HCT116 (cell line): ENCODE results near the gene ANKRD44. TPM values are rescaled to one million over a fixed set of nuclear protein-coding genes. Genes with fewer than 3 reads are reported as not detected.

ENCODE experiments used
- ATAC-seq: fragments of 200-7000 bp; cut with Tn5 transposase; 2 replicates; pipeline ENCODE4 v1.9.1; 2020; ENCODE audit warnings: mild to moderate bottlenecking, moderate library complexity
- BruUV-seq: library from RNA; stranded (reverse); fragments of 400-500 nt; replicated peaks from 2 replicates; lab custom pipeline; 2021; lab: Mats Ljungman, UMichigan
- CTCF ChIA-PET: fragments of 300-600 bp; sonication (Branson Sonifier 250); formaldehyde crosslinking; loops from one replicate; lab custom pipeline; 2021; ENCODE audit warnings: antibody characterized with exemption; lab: Charles Lee
- POLR2A ChIA-PET: fragments of 300-600, 350-600 bp; sonication (Branson Sonifier 250); formaldehyde crosslinking; loops from one replicate; lab custom pipeline; 2021; ENCODE audit warnings: antibody characterized with exemption; lab: Charles Lee
- RAD21 ChIA-PET, 2 experiments: fragments of 300-600 bp; sonication (Branson Sonifier 250); formaldehyde crosslinking; loops; one replicate each; lab custom pipeline; 2023; ENCODE audit warnings: low total read pairs in 2 of 2; ENCODE audit not compliant: uncharacterized antibody in 2 of 2, unreplicated experiment in 2 of 2, low non-redundant PET in 1 of 2; lab: Charles Lee
- DNase-seq: peaks from one replicate; pipeline ENCODE4 v3.0.0-alpha.2; 2010; ENCODE audit warnings: low read depth, low spot score
- H2AFZ ChIP-seq: fragments of 200-600 bp; shearing (Covaris generic), sonication (generic); 2 replicates; pipeline ENCODE4 v1.6.1; 2017; ENCODE audit warnings: low read depth, mixed run types, mixed read lengths, antibody characterized with exemption, low read length; ENCODE audit not compliant: poor library complexity, severe bottlenecking
- H3K27ac ChIP-seq: 2 replicates; pipeline ENCODE4 v1.5.1; 2012; ENCODE audit warnings: low read depth, low read length
- H3K27me3 ChIP-seq: fragments of 200-600 bp; sonication (generic); 2 replicates; pipeline ENCODE4 v1.6.1; 2016; ENCODE audit warnings: mixed run types, low read length, mixed read lengths; ENCODE audit not compliant: insufficient read depth
- H3K36me3 ChIP-seq, 2 experiments: fragments of 200-500 bp in 1 of 2; fragments of 200-600 bp in 1 of 2; sonication (Bioruptor generic) in 1 of 2; sonication (generic) in 1 of 2; 2 replicates each; pipeline versions ENCODE4 v1.5.1 to v1.6.1; 2014 to 2016; ENCODE audit warnings: low read length in 2 of 2, inconsistent platforms in 1 of 2, mixed read lengths in 1 of 2, mixed run types in 1 of 2; ENCODE audit not compliant: insufficient read depth in 2 of 2, control insufficient read depth in 1 of 2
- H3K4me1 ChIP-seq, 2 experiments: fragments of 200-600 bp in 1 of 2; sonication (generic) in 1 of 2; 2 replicates each; pipeline versions ENCODE4 v1.5.1 to v1.6.1; 2012 to 2017; ENCODE audit warnings: low read length in 2 of 2, inconsistent platforms in 1 of 2, mild to moderate bottlenecking in 1 of 2, mixed read lengths in 1 of 2, mixed run types in 1 of 2, moderate library complexity in 1 of 2; ENCODE audit not compliant: insufficient read depth in 2 of 2, control insufficient read depth in 1 of 2
- H3K4me2 ChIP-seq: fragments of 200-600 bp; sonication (generic); 2 replicates; pipeline ENCODE4 v1.6.1; 2017; ENCODE audit warnings: mixed run types, low read length, mixed read lengths
- H3K4me3 ChIP-seq, 2 experiments: fragments of 200-600 bp in 1 of 2; sonication (generic) in 1 of 2; replicated peaks in 1 of 2; 2 replicates each; pipeline ENCODE4 v1.5.1; 2011 to 2016; ENCODE audit warnings: low read length in 2 of 2, control low read depth in 1 of 2, low read depth in 1 of 2, mild to moderate bottlenecking in 1 of 2, mixed read lengths in 1 of 2, mixed run types in 1 of 2
- H3K79me2 ChIP-seq: fragments of 200-600 bp; sonication (generic); 2 replicates; pipeline ENCODE4 v1.6.1; 2017; ENCODE audit warnings: mild to moderate bottlenecking, mixed run types, low read length, moderate library complexity, mixed read lengths; ENCODE audit not compliant: insufficient read depth
- H3K9ac ChIP-seq: fragments of 200-600 bp; sonication (generic); 2 replicates; pipeline ENCODE4 v1.6.1; 2016; ENCODE audit warnings: low read length, mixed read lengths
- H3K9me2 ChIP-seq: fragments of 200-600 bp; sonication (generic), shearing (Covaris generic); 2 replicates; pipeline ENCODE4 v1.6.1; 2017; ENCODE audit warnings: mixed run types, mild to moderate bottlenecking, moderate library complexity; ENCODE audit not compliant: insufficient read depth
- H3K9me3 ChIP-seq, 2 experiments: fragments of 200-500 bp in 1 of 2; fragments of 200-600 bp in 1 of 2; sonication (Bioruptor generic) in 1 of 2; sonication (generic) in 1 of 2; 2 replicates each; pipeline ENCODE4 v1.6.1; 2014 to 2017; ENCODE audit warnings: low read length in 2 of 2, mixed read lengths in 2 of 2, inconsistent platforms in 1 of 2, low read depth in 1 of 2, mild to moderate bottlenecking in 1 of 2, mixed run types in 1 of 2, moderate library complexity in 1 of 2; ENCODE audit not compliant: control insufficient read depth in 1 of 2, insufficient read depth in 1 of 2
- H4K20me1 ChIP-seq: fragments of 200-600 bp; sonication (generic), shearing (Covaris generic); 2 replicates; pipeline ENCODE4 v1.6.1; 2017; ENCODE audit warnings: mixed run types, mild to moderate bottlenecking, moderate library complexity; ENCODE audit not compliant: insufficient read depth
- JUND ChIP-seq: IDR thresholded peaks from 2 replicates; pipeline ENCODE4 v1.6.1; 2012
- POLR2AphosphoS5 ChIP-seq: IDR thresholded peaks from 2 replicates; pipeline ENCODE4 v1.6.1; 2011; ENCODE audit warnings: mild to moderate bottlenecking, low read depth, low read length, moderate library complexity
- SIN3A ChIP-seq: IDR thresholded peaks from 2 replicates; pipeline ENCODE4 v1.6.1; 2012; ENCODE audit warnings: low read depth
- SP1 ChIP-seq: IDR thresholded peaks from 2 replicates; pipeline ENCODE4 v1.6.1; 2012; ENCODE audit warnings: low read depth
- SRF ChIP-seq: IDR thresholded peaks from 2 replicates; pipeline ENCODE4 v1.6.1; 2012; ENCODE audit warnings: low read depth
- TCF7L2 ChIP-seq: IDR thresholded peaks from 2 replicates; pipeline ENCODE4 v1.7.0; 2011; ENCODE audit warnings: borderline replicate concordance, inconsistent platforms; ENCODE audit not compliant: insufficient read depth, insufficient read length; ENCODE audit errors: extremely low read depth
- intact Hi-C: fragments of 100-400 bp; cut with micrococcal nuclease; formaldehyde crosslinking; loops from 2 replicates; pipeline ENCODE4 v1.10.0; 2022
- total RNA-seq: library from RNA; stranded (reverse); gene quantifications from one replicate; pipeline ENCODE4 v1.2.1, GENCODE V29; 2021; ENCODE audit not compliant: unreplicated experiment
- TF ChIP-seq, protein P1 (sequence below): IDR thresholded peaks from 2 replicates; pipeline ENCODE4 v1.6.1; 2012
- TF ChIP-seq, protein P2 (sequence below), 3 experiments: fragments of 200-600 bp in 1 of 3; sonication (generic) in 1 of 3; IDR thresholded peaks in 2 of 3; conservative IDR thresholded peaks in 1 of 3; 2 replicates each; pipeline ENCODE4 v1.5.1; 2012 to 2017; ENCODE audit warnings: low read depth in 2 of 3, low read length in 2 of 3, antibody characterized with exemption in 1 of 3, borderline replicate concordance in 1 of 3, control low read depth in 1 of 3, mild to moderate bottlenecking in 1 of 3, mixed read lengths in 1 of 3, mixed run types in 1 of 3, moderate library complexity in 1 of 3; ENCODE audit not compliant: insufficient read depth in 1 of 3
- TF ChIP-seq, protein P3 (sequence below): IDR thresholded peaks from 2 replicates; pipeline ENCODE4 v1.6.1; 2012; ENCODE audit warnings: low read depth

ANKRD44 gene
- total RNA-seq, 1 experiment from 2014 or later: 2.7 TPM

DNA sequence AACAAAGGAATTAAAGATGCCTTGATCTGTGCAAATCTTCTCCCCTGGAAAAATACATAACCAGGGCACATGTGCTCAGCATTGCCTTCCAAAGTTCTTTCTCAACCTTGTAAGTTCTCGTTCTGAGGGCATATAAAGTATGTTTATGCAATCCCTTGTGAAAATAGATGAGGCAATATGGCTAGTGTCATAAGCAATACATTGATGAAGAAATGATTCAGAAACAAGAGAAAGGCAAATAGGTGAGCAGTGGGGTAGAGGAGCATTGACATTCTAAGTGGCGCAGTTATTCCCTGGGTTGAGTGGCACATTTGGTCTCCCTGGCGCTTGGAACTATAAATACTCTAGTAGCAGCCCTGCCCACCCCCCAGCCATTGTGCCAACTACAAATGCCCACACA is 326.6 kb downstream of the ANKRD44 start:
- intact Hi-C loops: no loop called here
- Histone ChIP-seq H3K79me2 (no peaks in the 10 kb centered on the region), H2AFZ (no peak overlapping the region), H3K9me2 (no peaks in the 10 kb centered on the region), H3K4me2 (no peak overlapping the region), H4K20me1 (no peaks in the 10 kb centered on the region), H3K36me3 (no peaks in the 10 kb centered on the region), H3K9me3 (no peaks in the 10 kb centered on the region), H3K9ac (no peak overlapping the region), H3K27ac (no peak overlapping the region), H3K4me1 (peaks cover 13 to 22% of the 10 kb centered on the region in 2 experiments; a peak in 3 of 4 replicates), H3K4me3 (no peak overlapping the region), H3K27me3 (no peaks in the 10 kb centered on the region)
- RAD21 ChIA-PET: no interaction called here
- DNase-seq (no peak), ATAC-seq (no peak)
- POLR2A ChIA-PET: no interaction called here
- CTCF ChIA-PET: no interaction called here
- no peak for TF ChIP-seq SIN3A
- TF ChIP-seq SP1: no peak
- TF ChIP-seq, protein P1, sequence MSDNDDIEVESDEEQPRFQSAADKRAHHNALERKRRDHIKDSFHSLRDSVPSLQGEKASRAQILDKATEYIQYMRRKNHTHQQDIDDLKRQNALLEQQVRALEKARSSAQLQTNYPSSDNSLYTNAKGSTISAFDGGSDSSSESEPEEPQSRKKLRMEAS: no peak
- TF ChIP-seq, protein P2, sequence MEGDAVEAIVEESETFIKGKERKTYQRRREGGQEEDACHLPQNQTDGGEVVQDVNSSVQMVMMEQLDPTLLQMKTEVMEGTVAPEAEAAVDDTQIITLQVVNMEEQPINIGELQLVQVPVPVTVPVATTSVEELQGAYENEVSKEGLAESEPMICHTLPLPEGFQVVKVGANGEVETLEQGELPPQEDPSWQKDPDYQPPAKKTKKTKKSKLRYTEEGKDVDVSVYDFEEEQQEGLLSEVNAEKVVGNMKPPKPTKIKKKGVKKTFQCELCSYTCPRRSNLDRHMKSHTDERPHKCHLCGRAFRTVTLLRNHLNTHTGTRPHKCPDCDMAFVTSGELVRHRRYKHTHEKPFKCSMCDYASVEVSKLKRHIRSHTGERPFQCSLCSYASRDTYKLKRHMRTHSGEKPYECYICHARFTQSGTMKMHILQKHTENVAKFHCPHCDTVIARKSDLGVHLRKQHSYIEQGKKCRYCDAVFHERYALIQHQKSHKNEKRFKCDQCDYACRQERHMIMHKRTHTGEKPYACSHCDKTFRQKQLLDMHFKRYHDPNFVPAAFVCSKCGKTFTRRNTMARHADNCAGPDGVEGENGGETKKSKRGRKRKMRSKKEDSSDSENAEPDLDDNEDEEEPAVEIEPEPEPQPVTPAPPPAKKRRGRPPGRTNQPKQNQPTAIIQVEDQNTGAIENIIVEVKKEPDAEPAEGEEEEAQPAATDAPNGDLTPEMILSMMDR (IDR thresholded peaks at IDR 0.05 in 2 of 3, conservative IDR thresholded peaks at IDR 0.05 in 1 of 3; ENCODE audit: borderline replicate concordance in 1 of 3, insufficient read depth in 1 of 3, low read depth in 2 of 3, low read length in 2 of 3): no peak
- TF ChIP-seq POLR2AphosphoS5: no peak
- no peak for TF ChIP-seq JUND
- no peak for TF ChIP-seq SRF
- TF ChIP-seq TCF7L2: no peak
- BruUV-seq: no TSS peak

DNA sequence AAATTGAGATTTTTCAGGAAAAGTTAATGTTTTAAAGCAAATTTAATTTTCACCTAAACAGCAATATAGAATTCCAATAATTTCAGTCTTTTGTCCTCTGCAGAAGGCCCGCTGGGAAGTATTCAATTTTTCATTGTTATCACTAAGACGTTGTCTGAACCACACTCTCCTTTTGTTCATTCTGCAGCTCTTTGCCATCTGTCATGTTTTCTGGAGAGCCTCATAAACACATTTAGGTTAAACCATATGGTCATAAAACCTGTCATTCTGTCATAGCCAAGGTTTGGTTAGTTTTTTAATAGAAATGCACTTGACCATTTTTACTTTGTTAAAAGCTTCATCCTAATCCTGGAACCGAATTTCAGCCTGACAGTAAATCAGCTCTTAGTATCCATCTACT is 330.1 kb downstream of the ANKRD44 start:
- Histone ChIP-seq H3K4me3 (no peak overlapping the region), H3K4me2 (no peak overlapping the region), H3K4me1 (no peaks in the 10 kb centered on the region), H3K79me2 (no peaks in the 10 kb centered on the region), H3K36me3 (no peaks in the 10 kb centered on the region), H3K9me2 (no peaks in the 10 kb centered on the region), H3K9ac (no peak overlapping the region), H3K9me3 (no peaks in the 10 kb centered on the region), H3K27me3 (no peaks in the 10 kb centered on the region), H4K20me1 (no peaks in the 10 kb centered on the region), H3K27ac (no peak overlapping the region), H2AFZ (no peak overlapping the region)
- CTCF ChIA-PET: no interaction called here
- no peak for ATAC-seq
- POLR2A ChIA-PET: no interaction called here
- TF ChIP-seq, protein P3, sequence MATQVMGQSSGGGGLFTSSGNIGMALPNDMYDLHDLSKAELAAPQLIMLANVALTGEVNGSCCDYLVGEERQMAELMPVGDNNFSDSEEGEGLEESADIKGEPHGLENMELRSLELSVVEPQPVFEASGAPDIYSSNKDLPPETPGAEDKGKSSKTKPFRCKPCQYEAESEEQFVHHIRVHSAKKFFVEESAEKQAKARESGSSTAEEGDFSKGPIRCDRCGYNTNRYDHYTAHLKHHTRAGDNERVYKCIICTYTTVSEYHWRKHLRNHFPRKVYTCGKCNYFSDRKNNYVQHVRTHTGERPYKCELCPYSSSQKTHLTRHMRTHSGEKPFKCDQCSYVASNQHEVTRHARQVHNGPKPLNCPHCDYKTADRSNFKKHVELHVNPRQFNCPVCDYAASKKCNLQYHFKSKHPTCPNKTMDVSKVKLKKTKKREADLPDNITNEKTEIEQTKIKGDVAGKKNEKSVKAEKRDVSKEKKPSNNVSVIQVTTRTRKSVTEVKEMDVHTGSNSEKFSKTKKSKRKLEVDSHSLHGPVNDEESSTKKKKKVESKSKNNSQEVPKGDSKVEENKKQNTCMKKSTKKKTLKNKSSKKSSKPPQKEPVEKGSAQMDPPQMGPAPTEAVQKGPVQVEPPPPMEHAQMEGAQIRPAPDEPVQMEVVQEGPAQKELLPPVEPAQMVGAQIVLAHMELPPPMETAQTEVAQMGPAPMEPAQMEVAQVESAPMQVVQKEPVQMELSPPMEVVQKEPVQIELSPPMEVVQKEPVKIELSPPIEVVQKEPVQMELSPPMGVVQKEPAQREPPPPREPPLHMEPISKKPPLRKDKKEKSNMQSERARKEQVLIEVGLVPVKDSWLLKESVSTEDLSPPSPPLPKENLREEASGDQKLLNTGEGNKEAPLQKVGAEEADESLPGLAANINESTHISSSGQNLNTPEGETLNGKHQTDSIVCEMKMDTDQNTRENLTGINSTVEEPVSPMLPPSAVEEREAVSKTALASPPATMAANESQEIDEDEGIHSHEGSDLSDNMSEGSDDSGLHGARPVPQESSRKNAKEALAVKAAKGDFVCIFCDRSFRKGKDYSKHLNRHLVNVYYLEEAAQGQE: no peak
- BruUV-seq: no TSS peak
- intact Hi-C loops: no loop called here
- no peak for DNase-seq
- RAD21 ChIA-PET: no interaction called here
